Fibroblast of lung (primary cell): ENCODE results near the gene SAMD7.

Source experiments
- EZH2 ChIP-seq: IDR thresholded peaks from 2 replicates; pipeline ENCODE4 v1.5.1; 2012; ENCODE audit warnings: low read length, control low read depth, mild to moderate bottlenecking; ENCODE audit errors: missing control alignments
- TF ChIP-seq, protein P1 (sequence below), 2 donors: IDR thresholded peaks in 1 of 2; conservative IDR thresholded peaks in 1 of 2; 1 replicate in 1 of 2; 2 replicates in 1 of 2; pipeline ENCODE4 v1.5.1; 2011 to 2012; ENCODE audit warnings: low read length in 2 of 2, control low read depth in 1 of 2, inconsistent platforms in 1 of 2, low read depth in 1 of 2, mild to moderate bottlenecking in 1 of 2

- TF ChIP-seq, protein P1, sequence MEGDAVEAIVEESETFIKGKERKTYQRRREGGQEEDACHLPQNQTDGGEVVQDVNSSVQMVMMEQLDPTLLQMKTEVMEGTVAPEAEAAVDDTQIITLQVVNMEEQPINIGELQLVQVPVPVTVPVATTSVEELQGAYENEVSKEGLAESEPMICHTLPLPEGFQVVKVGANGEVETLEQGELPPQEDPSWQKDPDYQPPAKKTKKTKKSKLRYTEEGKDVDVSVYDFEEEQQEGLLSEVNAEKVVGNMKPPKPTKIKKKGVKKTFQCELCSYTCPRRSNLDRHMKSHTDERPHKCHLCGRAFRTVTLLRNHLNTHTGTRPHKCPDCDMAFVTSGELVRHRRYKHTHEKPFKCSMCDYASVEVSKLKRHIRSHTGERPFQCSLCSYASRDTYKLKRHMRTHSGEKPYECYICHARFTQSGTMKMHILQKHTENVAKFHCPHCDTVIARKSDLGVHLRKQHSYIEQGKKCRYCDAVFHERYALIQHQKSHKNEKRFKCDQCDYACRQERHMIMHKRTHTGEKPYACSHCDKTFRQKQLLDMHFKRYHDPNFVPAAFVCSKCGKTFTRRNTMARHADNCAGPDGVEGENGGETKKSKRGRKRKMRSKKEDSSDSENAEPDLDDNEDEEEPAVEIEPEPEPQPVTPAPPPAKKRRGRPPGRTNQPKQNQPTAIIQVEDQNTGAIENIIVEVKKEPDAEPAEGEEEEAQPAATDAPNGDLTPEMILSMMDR (conservative IDR thresholded peaks at IDR 0.05 in 1 of 2, IDR thresholded peaks at IDR 0.05 in 1 of 2; ENCODE audit: low read depth in 1 of 2, low read length in 2 of 2), result no peak
- TF ChIP-seq EZH2, result no peak
These were observed 43.0 kb upstream of the SAMD7 start for GRCh38 chr3:169868369-169868768.
